ENCODE data around the gene PDP2. TPM values are rescaled to one million over a fixed set of nuclear protein-coding genes. Genes with fewer than 3 reads are reported as not detected.
"Not testable (repeated sequence)": the region's sequence is repeated elsewhere in the genome, so short reads cannot be mapped to it uniquely, and the experiment has no call there.

Gene PDP2
- total RNA-seq, 2 donors from 2014 or later, result 31.8 TPM

GRCh38 chr16:66894948-66895688 is 14.8 kb downstream of the PDP2 start:
- no peaks in the 10 kb centered on the region for H3K9me3 Mint-ChIP-seq
- DNase-seq (peak; percentile 66), ATAC-seq (replicated peaks in 1 of 2) (peak; percentile 90 to 94)
- H3K36me3 Mint-ChIP-seq (ENCODE audit: insufficient read depth in 2 of 2), result peaks cover 0 to 2% of the 10 kb centered on the region in 2 donors
- no peak overlapping the region for H3K27ac Mint-ChIP-seq
- no peak overlapping the region for H3K4me3 Mint-ChIP-seq
- H3K27me3 Mint-ChIP-seq (ENCODE audit: low read depth), result no peaks in the 10 kb centered on the region
- peaks cover 10% of the 10 kb centered on the region for H3K4me1 Mint-ChIP-seq (ENCODE audit: low read depth)

GRCh38 chr16:66895689-66895979 is 15.3 kb downstream of the PDP2 start:
- Mint-ChIP-seq H3K36me3 (ENCODE audit: insufficient read depth in 2 of 2) (peaks cover 0 to 2% of the 10 kb centered on the region in 2 donors), H3K27ac (no peak overlapping the region), H3K27me3 (ENCODE audit: low read depth) (no peaks in the 10 kb centered on the region), H3K9me3 (no peaks in the 10 kb centered on the region), H3K4me1 (ENCODE audit: low read depth) (peaks cover 10% of the 10 kb centered on the region), H3K4me3 (no peak overlapping the region)
- no peak for ATAC-seq (replicated peaks in 1 of 2)
- DNase-seq, result no peak

- Mint-ChIP-seq H3K9me3 (no peaks in the 10 kb centered on the region), H3K4me1 (ENCODE audit: low read depth) (peaks cover 10% of the 10 kb centered on the region), H3K27me3 (ENCODE audit: low read depth) (no peaks in the 10 kb centered on the region), H3K4me3 (no peak overlapping the region), H3K36me3 (ENCODE audit: insufficient read depth in 2 of 2) (peaks cover 0 to 2% of the 10 kb centered on the region in 2 donors), H3K27ac (no peak overlapping the region)
- no peak for ATAC-seq (replicated peaks in 1 of 2)
- DNase-seq, result no peak
Measured at GRCh38 chr16:66895999-66896398, 15.7 kb downstream of the PDP2 start.

- not testable (repeated sequence) for H3K4me1 Mint-ChIP-seq (ENCODE audit: low read depth); DNase-seq; H3K9me3 Mint-ChIP-seq; H3K4me3 Mint-ChIP-seq; H3K36me3 Mint-ChIP-seq (ENCODE audit: insufficient read depth in 2 of 2); ATAC-seq (replicated peaks in 1 of 2); H3K27ac Mint-ChIP-seq; H3K27me3 Mint-ChIP-seq (ENCODE audit: low read depth)
Measured at GRCh38 chr16:66896682-66897081, 16.4 kb downstream of the PDP2 start.

GRCh38 chr16:66898207-66898606 is 17.9 kb downstream of the PDP2 start:
- DNase-seq (no peak), ATAC-seq (replicated peaks in 1 of 2) (no peak)
- no peaks in the 10 kb centered on the region for H3K27me3 Mint-ChIP-seq (ENCODE audit: low read depth)
- H3K36me3 Mint-ChIP-seq (ENCODE audit: insufficient read depth in 2 of 2), result peaks cover 0 to 1% of the 10 kb centered on the region in 2 donors
- no peaks in the 10 kb centered on the region for H3K9me3 Mint-ChIP-seq
- H3K4me3 Mint-ChIP-seq, result no peak overlapping the region
- H3K27ac Mint-ChIP-seq, result no peak overlapping the region
- H3K4me1 Mint-ChIP-seq (ENCODE audit: low read depth), result peaks cover 1% of the 10 kb centered on the region

- Mint-ChIP-seq H3K27ac (no peak overlapping the region), H3K36me3 (ENCODE audit: insufficient read depth in 2 of 2) (peaks cover 0 to 1% of the 10 kb centered on the region in 2 donors), H3K27me3 (ENCODE audit: low read depth) (no peaks in the 10 kb centered on the region), H3K4me3 (no peak overlapping the region), H3K9me3 (no peaks in the 10 kb centered on the region), H3K4me1 (ENCODE audit: low read depth) (no peaks in the 10 kb centered on the region)
- ATAC-seq (replicated peaks in 1 of 2), result no peak
- DNase-seq, result no peak
Measured at GRCh38 chr16:66898933-66899309, 18.6 kb downstream of the PDP2 start.

GRCh38 chr16:66899310-66899944 is 19.1 kb downstream of the PDP2 start:
- Mint-ChIP-seq H3K4me3 (no peak overlapping the region), H3K4me1 (ENCODE audit: low read depth) (no peaks in the 10 kb centered on the region), H3K36me3 (ENCODE audit: insufficient read depth in 2 of 2) (peaks cover 0 to 1% of the 10 kb centered on the region in 2 donors), H3K27me3 (ENCODE audit: low read depth) (no peaks in the 10 kb centered on the region), H3K9me3 (no peaks in the 10 kb centered on the region), H3K27ac (no peak overlapping the region)
- DNase-seq (no peak), ATAC-seq (replicated peaks in 1 of 2) (no peak)

- Mint-ChIP-seq H3K27me3 (ENCODE audit: low read depth) (no peaks in the 10 kb centered on the region), H3K36me3 (ENCODE audit: insufficient read depth in 2 of 2) (peaks cover 0 to 1% of the 10 kb centered on the region in 2 donors), H3K4me1 (ENCODE audit: low read depth) (no peaks in the 10 kb centered on the region), H3K4me3 (no peak overlapping the region), H3K9me3 (no peaks in the 10 kb centered on the region), H3K27ac (no peak overlapping the region)
- ATAC-seq (replicated peaks in 1 of 2) (no peak), DNase-seq (no peak)
Measured at GRCh38 chr16:66899945-66900710, 19.8 kb downstream of the PDP2 start.

GRCh38 chr16:66900721-66901441 is 20.6 kb downstream of the PDP2 start:
- Mint-ChIP-seq H3K27me3 (ENCODE audit: low read depth) (no peaks in the 10 kb centered on the region), H3K9me3 (no peaks in the 10 kb centered on the region), H3K4me1 (ENCODE audit: low read depth) (peaks cover 4% of the 10 kb centered on the region), H3K36me3 (ENCODE audit: insufficient read depth in 2 of 2) (peaks cover 0 to 1% of the 10 kb centered on the region in 2 donors), H3K27ac (no peak overlapping the region), H3K4me3 (no peak overlapping the region)
- no peak for DNase-seq
- no peak for ATAC-seq (replicated peaks in 1 of 2)

GRCh38 chr16:66901626-66902025 is 21.3 kb downstream of the PDP2 start:
- H3K9me3 Mint-ChIP-seq, result no peaks in the 10 kb centered on the region
- no peak overlapping the region for H3K4me3 Mint-ChIP-seq
- H3K27ac Mint-ChIP-seq, result no peak overlapping the region
- DNase-seq, result no peak
- peaks cover 0 to 1% of the 10 kb centered on the region in 2 donors for H3K36me3 Mint-ChIP-seq (ENCODE audit: insufficient read depth in 2 of 2)
- no peak for ATAC-seq (replicated peaks in 1 of 2)
- H3K4me1 Mint-ChIP-seq (ENCODE audit: low read depth), result peaks cover 11% of the 10 kb centered on the region
- no peaks in the 10 kb centered on the region for H3K27me3 Mint-ChIP-seq (ENCODE audit: low read depth)

- no peak overlapping the region for H3K4me3 Mint-ChIP-seq
- no peaks in the 10 kb centered on the region for H3K36me3 Mint-ChIP-seq (ENCODE audit: insufficient read depth in 2 of 2)
- no peak for ATAC-seq (replicated peaks in 1 of 2)
- H3K27me3 Mint-ChIP-seq (ENCODE audit: low read depth), result no peaks in the 10 kb centered on the region
- H3K27ac Mint-ChIP-seq, result no peak overlapping the region
- DNase-seq, result no peak
- H3K9me3 Mint-ChIP-seq, result no peaks in the 10 kb centered on the region
- peaks cover 11% of the 10 kb centered on the region for H3K4me1 Mint-ChIP-seq (ENCODE audit: low read depth)
Measured at GRCh38 chr16:66902648-66903543, 22.6 kb downstream of the PDP2 start.

All from activated T-cell treated with anti-CD3 and anti-CD28 coated beads, Interleukin-2, amount 50 U/mL, for 72 hours (primary cell).